Upper lobe of left lung (tissue), 6 donors: Measurements from ENCODE around the gene HLA-G. TPM values are rescaled to one million over a fixed set of nuclear protein-coding genes. Genes with fewer than 3 reads are reported as not detected.

Experiments
- ATAC-seq, 2 donors: fragments of 200-7000 bp; cut with Tn5 transposase; one replicate each; pipeline ENCODE4 v1.9.1; 2022; ENCODE audit warnings: mild to moderate bottlenecking in 2 of 2, moderate library complexity in 2 of 2; ENCODE audit not compliant: low FRiP score in 2 of 2
- DNase-seq, 2 donors: peaks; one replicate each; pipeline ENCODE4 v3.0.0-alpha.2; 2019 to 2020
- H3K27ac ChIP-seq, 4 donors: fragments of 200-600 bp; sonication (generic); one replicate each; pipeline ENCODE4 v1.5.1; 2016 to 2019
- H3K27me3 ChIP-seq, 4 donors: fragments of 200-600 bp; sonication (generic); one replicate each; pipeline ENCODE4 v1.5.1; 2017 to 2019
- H3K36me3 ChIP-seq, 4 donors: fragments of 200-600 bp; sonication (generic); one replicate each; pipeline ENCODE4 v1.5.1; 2016 to 2019
- H3K4me1 ChIP-seq, 4 donors: fragments of 200-600 bp; sonication (generic); one replicate each; pipeline ENCODE4 v1.5.1; 2018 to 2019
- H3K4me3 ChIP-seq, 4 donors: fragments of 200-600 bp; sonication (generic); one replicate each; pipeline ENCODE4 v1.5.1; 2017 to 2019; ENCODE audit warnings: mild to moderate bottlenecking in 2 of 4, moderate library complexity in 1 of 4
- H3K9me3 ChIP-seq, 4 donors: fragments of 200-600 bp; sonication (generic); one replicate each; pipeline ENCODE4 v1.5.1; 2018 to 2019
- EP300 ChIP-seq, 4 donors: sonication (generic); formaldehyde crosslinking; IDR thresholded peaks; one replicate each; pipeline ENCODE4 v1.5.1; 2017; ENCODE audit warnings: antibody characterized with exemption in 4 of 4, control low read depth in 2 of 4
- POLR2A ChIP-seq, 4 donors: fragments of 450-650 bp; IDR thresholded peaks; one replicate each; pipeline ENCODE4 v1.5.1; 2016 to 2017; ENCODE audit warnings: antibody characterized with exemption in 4 of 4, mild to moderate bottlenecking in 2 of 4
- POLR2AphosphoS5 ChIP-seq, 2 donors: sonication (generic); formaldehyde crosslinking; IDR thresholded peaks; one replicate each; pipeline ENCODE4 v1.5.1; 2017; ENCODE audit warnings: antibody characterized with exemption in 2 of 2
- WGBS, 2 donors: methylation state at CpG; one replicate each; pipeline ENCODE4 v1.1.5; 2017 to 2018; 5-methylcytosine and 5-hydroxymethylcytosine counted together
- total RNA-seq, 6 donors: library from RNA; depleted of rRNA in 4 of 6; stranded (reverse); fragments of >200 nt in 4 of 6; gene quantifications; one replicate each; pipeline versions ENCODE4 v1.1.0 to v1.2.1, GENCODE V29; 2016 to 2021
- TF ChIP-seq, protein P1 (sequence below), 6 experiments: fragments of 450-650 bp in 4 of 6; fragments of 200-600 bp in 2 of 6; sonication (generic) in 2 of 6; IDR thresholded peaks; one replicate each; pipeline ENCODE4 v1.5.1; 2016 to 2019; ENCODE audit warnings: antibody characterized with exemption in 6 of 6
- donor health status: DM: no; HTN: no; CAD: no; lungs with moderate emphysema.
- donor health status: DM: no; HTN: yes; CAD: no; lungs with severe emphysema.

The HLA-G gene
- total RNA-seq, 6 donors from 2014 or later: 1.0 to 11.8 (median 6.2) TPM

GRCh38 chr6:29825848-29826247 lies 1.8 kb upstream of the HLA-G start:
- DNase-seq (no peak), ATAC-seq (no peak)
- H3K4me3 ChIP-seq: no peak overlapping the region
- no peaks in the 10 kb centered on the region for H3K9me3 ChIP-seq
- peaks cover 7 to 13% (median 12%) of the 10 kb centered on the region in 4 donors for H3K4me1 ChIP-seq
- H3K27ac ChIP-seq: no peak overlapping the region
- peaks cover 0 to 19% (median 7%) of the 10 kb centered on the region in 4 donors for H3K27me3 ChIP-seq
- WGBS, 2 donors: 74 to 87% methylated on average over 2 of the region's 2 CpGs
- TF ChIP-seq EP300 (IDR thresholded peaks at IDR 0.05) (no peak), POLR2A (IDR thresholded peaks at IDR 0.05) (no peak), POLR2AphosphoS5 (IDR thresholded peaks at IDR 0.05) (no peak)
- TF ChIP-seq, protein P1, sequence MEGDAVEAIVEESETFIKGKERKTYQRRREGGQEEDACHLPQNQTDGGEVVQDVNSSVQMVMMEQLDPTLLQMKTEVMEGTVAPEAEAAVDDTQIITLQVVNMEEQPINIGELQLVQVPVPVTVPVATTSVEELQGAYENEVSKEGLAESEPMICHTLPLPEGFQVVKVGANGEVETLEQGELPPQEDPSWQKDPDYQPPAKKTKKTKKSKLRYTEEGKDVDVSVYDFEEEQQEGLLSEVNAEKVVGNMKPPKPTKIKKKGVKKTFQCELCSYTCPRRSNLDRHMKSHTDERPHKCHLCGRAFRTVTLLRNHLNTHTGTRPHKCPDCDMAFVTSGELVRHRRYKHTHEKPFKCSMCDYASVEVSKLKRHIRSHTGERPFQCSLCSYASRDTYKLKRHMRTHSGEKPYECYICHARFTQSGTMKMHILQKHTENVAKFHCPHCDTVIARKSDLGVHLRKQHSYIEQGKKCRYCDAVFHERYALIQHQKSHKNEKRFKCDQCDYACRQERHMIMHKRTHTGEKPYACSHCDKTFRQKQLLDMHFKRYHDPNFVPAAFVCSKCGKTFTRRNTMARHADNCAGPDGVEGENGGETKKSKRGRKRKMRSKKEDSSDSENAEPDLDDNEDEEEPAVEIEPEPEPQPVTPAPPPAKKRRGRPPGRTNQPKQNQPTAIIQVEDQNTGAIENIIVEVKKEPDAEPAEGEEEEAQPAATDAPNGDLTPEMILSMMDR (IDR thresholded peaks at IDR 0.05): no peak
- no peaks in the 10 kb centered on the region for H3K36me3 ChIP-seq

DNA sequence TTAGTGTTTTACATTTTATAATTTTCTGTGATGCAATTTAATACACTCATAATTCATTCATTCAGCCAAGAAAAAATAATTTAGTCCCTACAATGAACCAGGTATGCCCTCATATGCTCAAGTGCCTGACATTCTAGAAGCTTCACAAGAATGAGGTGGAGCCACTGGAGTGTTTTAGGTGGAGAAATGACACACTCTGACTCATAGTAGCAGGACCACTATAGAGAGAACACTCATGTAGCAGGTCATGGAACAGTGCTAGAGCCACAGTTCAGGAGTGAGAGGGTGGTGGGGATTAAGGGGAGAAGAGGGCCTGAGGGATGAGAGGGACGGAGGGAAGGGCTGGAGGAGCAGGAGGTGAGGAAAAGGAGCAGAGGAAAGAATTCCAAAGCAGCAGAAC lies 1.4 kb upstream of the HLA-G start:
- Histone ChIP-seq H3K36me3 (no peaks in the 10 kb centered on the region), H3K4me1 (peaks cover 7 to 13% (median 12%) of the 10 kb centered on the region in 4 donors), H3K9me3 (no peaks in the 10 kb centered on the region), H3K27ac (no peak overlapping the region), H3K4me3 (no peak overlapping the region), H3K27me3 (peaks cover 0 to 19% (median 7%) of the 10 kb centered on the region in 4 donors)
- ATAC-seq (no peak), DNase-seq (no peak)
- WGBS, 2 donors: 86 to 94% methylated on average over 1 of the region's 1 CpG
- no peak for TF ChIP-seq EP300 (IDR thresholded peaks at IDR 0.05)
- TF ChIP-seq POLR2AphosphoS5 (IDR thresholded peaks at IDR 0.05): no peak
- no peak for TF ChIP-seq POLR2A (IDR thresholded peaks at IDR 0.05)

- Histone ChIP-seq H3K4me3 (peak overlapping the region in 3 of 4 donors; percentile 26 to 39 (median 34)), H3K4me1 (peaks cover 7 to 13% (median 12%) of the 10 kb centered on the region in 4 donors), H3K27ac (no peak overlapping the region), H3K9me3 (no peaks in the 10 kb centered on the region), H3K27me3 (peaks cover 0 to 19% (median 7%) of the 10 kb centered on the region in 4 donors), H3K36me3 (no peaks in the 10 kb centered on the region)
- DNase-seq: peak in 1 of 2 donors; percentile 87
- peak in 1 of 2 donors; percentile 40 for ATAC-seq
- 35 to 80% methylated on average over 1 to 12 of the region's 26 CpGs for WGBS, 2 donors
- TF ChIP-seq POLR2A (IDR thresholded peaks at IDR 0.05) (no peak), POLR2AphosphoS5 (IDR thresholded peaks at IDR 0.05) (no peak), EP300 (IDR thresholded peaks at IDR 0.05) (no peak)
- TF ChIP-seq, protein P1 (IDR thresholded peaks at IDR 0.05): no peak
Measured at GRCh38 chr6:29828471-29828797, 809 bp downstream of the HLA-G start.

DNA sequence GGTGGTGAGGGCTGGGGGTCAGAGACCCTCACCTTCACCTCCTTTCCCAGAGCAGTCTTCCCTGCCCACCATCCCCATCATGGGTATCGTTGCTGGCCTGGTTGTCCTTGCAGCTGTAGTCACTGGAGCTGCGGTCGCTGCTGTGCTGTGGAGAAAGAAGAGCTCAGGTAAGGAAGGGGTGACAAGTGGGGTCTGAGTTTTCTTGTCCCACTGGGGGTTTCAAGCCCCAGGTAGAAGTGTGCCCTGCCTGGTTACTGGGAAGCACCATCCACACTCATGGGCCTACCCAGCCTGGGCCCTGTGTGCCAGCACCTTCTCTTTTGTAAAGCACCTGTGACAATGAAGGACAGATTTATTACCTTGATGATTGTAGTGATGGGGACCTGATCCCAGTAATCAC lies 2.1 kb downstream of the HLA-G start:
- Histone ChIP-seq H3K27ac (no peak overlapping the region), H3K4me3 (no peak overlapping the region), H3K4me1 (peaks cover 7 to 13% (median 12%) of the 10 kb centered on the region in 4 donors), H3K36me3 (no peaks in the 10 kb centered on the region), H3K27me3 (peaks cover 0 to 19% (median 7%) of the 10 kb centered on the region in 4 donors), H3K9me3 (no peaks in the 10 kb centered on the region)
- no peak for DNase-seq
- no peak for ATAC-seq
- TF ChIP-seq POLR2A (IDR thresholded peaks at IDR 0.05) (no peak), EP300 (IDR thresholded peaks at IDR 0.05) (no peak), POLR2AphosphoS5 (IDR thresholded peaks at IDR 0.05) (no peak)
- TF ChIP-seq, protein P1 (IDR thresholded peaks at IDR 0.05): no peak
- 89 to 92% methylated on average over 3 of the region's 3 CpGs for WGBS, 2 donors

GRCh38 chr6:29830409-29830808 lies 2.8 kb downstream of the HLA-G start:
- peaks cover 0 to 19% (median 7%) of the 10 kb centered on the region in 4 donors for H3K27me3 ChIP-seq
- H3K4me1 ChIP-seq: peaks cover 7 to 13% (median 12%) of the 10 kb centered on the region in 4 donors
- ATAC-seq (no peak), DNase-seq (no peak)
- WGBS, 2 donors: 87 to 90% methylated on average over 2 of the region's 2 CpGs
- H3K9me3 ChIP-seq: no peaks in the 10 kb centered on the region
- TF ChIP-seq POLR2A (IDR thresholded peaks at IDR 0.05): no peak
- TF ChIP-seq EP300 (IDR thresholded peaks at IDR 0.05): no peak
- no peak for TF ChIP-seq POLR2AphosphoS5 (IDR thresholded peaks at IDR 0.05)
- TF ChIP-seq, protein P1 (IDR thresholded peaks at IDR 0.05): no peak
- no peak overlapping the region for H3K27ac ChIP-seq
- H3K36me3 ChIP-seq: no peaks in the 10 kb centered on the region
- no peak overlapping the region for H3K4me3 ChIP-seq
